ENCODE measurements around the gene SNX10.

- TF ChIP-seq CTCF (IDR thresholded peaks at IDR 0.05) (no peak), POLR2AphosphoS5 (IDR thresholded peaks at IDR 0.05) (no peak), POLR2A (IDR thresholded peaks at IDR 0.05) (no peak)
Observed at GRCh38 chr7:26416004-26416403, 124.3 kb downstream of the SNX10 start.

All from breast epithelium (tissue), 3 donors.